Muscle layer of colon (tissue), 2 donors: ENCODE measurements around the gene ARMH1.
A peak's percentile ranks its signal among the peaks of the same experiment; 100 is the strongest.

ENCODE experiments used
- H3K27ac ChIP-seq: one replicate; pipeline ENCODE4 v1.7.0; 2013; ENCODE audit warnings: low read depth, mild to moderate bottlenecking, low read length, moderate library complexity
- H3K27me3 ChIP-seq, 2 donors: one replicate each; pipeline ENCODE4 v1.7.0; 2013; ENCODE audit warnings: low read length in 2 of 2, mild to moderate bottlenecking in 2 of 2; ENCODE audit not compliant: insufficient read depth in 2 of 2, control insufficient read depth in 1 of 2
- H3K36me3 ChIP-seq: one replicate; pipeline ENCODE4 v1.7.0; 2013; ENCODE audit warnings: mild to moderate bottlenecking, low read length; ENCODE audit not compliant: insufficient read depth
- H3K4me1 ChIP-seq: one replicate; pipeline ENCODE4 v1.7.0; 2013; ENCODE audit warnings: mild to moderate bottlenecking, low read length; ENCODE audit not compliant: insufficient read depth
- H3K4me3 ChIP-seq, 2 donors: one replicate each; pipeline ENCODE4 v1.7.0; 2013; ENCODE audit warnings: low read length in 2 of 2, low read depth in 1 of 2, mild to moderate bottlenecking in 1 of 2, moderate library complexity in 1 of 2
- H3K9ac ChIP-seq: one replicate; pipeline ENCODE4 v1.7.0; 2013; ENCODE audit warnings: low read length
- H3K9me3 ChIP-seq: one replicate; pipeline ENCODE4 v1.7.0; 2013; ENCODE audit warnings: mild to moderate bottlenecking, low read length
- donor health status: abdominal sarcoma.
- donor health status: Adenocarcinoma of cecum.

ARMH1 gene

DNA sequence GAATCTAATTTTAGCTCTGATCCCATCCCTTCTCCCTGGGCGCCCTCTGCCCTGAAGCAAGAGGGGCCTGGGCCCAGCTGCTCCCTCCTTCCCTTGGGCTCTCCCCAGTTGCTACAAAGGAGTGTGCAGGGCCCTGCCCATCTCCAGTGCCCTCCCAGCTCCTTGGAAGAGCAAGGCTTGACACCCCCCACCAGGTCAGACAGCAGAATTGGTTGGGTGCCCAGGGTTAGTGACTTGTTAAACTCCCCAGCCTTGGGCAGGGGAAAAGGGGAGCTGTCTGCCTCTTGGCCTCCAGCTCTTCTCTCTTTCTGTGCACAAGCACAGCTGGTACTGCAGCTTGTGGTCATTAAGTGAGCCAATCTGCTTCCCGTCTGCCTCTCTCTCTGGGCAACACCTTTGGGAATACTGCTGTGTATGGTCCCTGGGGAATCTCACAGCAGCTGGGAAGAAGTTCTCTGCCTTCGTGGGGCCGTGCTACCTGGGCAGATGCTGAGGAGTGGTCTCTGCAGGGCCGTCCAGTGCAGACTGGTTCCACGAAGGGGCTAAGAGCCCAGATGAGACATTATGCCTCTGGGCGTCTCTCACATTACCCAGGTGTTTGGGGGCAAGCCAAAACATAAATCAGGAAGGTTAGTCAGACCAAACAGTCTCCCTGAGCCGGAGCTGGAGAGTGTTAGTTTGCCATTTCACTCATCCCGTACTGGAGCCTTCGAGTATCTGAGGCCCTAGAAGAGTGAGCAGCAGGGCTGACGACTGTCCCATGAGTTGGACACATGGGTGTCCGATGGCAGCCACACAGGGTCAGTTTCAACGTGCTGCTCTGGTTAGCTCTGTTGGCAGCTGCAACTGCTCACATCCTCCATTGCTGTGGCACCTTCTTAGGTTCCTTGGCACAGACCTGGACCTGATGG, 37.6 kb upstream of the ARMH1 start:
- peaks cover 95% of the 10 kb centered on the region for H3K4me1 ChIP-seq
- H3K9me3 ChIP-seq = no peaks in the 10 kb centered on the region
- peaks cover 66% of the 10 kb centered on the region for H3K36me3 ChIP-seq
- no peak overlapping the region for H3K4me3 ChIP-seq
- H3K27me3 ChIP-seq = no peaks in the 10 kb centered on the region
- H3K9ac ChIP-seq = peak overlapping the region; percentile 11
- peak overlapping the region; percentile 82 for H3K27ac ChIP-seq

DNA sequence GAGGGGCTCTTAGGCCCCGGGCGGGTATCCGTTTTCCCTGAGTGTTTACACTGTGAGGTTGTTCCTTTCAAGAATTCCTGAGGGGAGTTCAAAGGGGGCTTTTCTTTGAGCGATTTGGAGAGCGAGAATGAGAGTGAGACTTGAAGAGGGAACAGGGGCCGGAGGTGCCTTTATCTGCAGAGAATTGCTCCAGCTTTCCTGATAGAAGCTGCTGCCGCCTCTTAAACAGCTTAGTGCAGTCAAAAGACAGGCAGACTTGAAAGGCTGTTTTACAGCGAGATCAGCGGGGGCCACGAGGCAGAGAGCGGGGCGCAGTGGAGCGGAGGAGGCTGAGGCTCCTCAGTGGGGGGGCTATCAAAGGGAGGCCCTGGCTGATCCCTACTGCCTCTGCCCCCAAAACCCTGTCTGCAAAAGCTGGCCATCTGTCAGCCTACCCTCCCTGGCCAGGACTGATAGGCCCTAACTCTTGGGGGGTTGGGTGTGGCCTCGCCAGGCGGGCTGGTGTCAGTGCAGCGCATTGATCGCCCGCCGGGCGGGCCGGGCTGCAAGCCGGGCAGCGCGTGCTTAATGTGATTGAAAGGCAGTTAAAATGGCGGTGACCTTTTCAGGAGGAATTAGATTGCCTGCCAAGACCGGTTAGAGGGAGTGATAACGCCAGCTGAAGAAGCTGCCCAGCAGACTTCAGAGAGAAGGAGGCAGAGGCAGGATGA, 36.7 kb upstream of the ARMH1 start:
- no peaks in the 10 kb centered on the region for H3K27me3 ChIP-seq
- H3K4me1 ChIP-seq = peaks cover 100% of the 10 kb centered on the region
- peak overlapping the region; percentile 82 for H3K27ac ChIP-seq
- no peaks in the 10 kb centered on the region for H3K9me3 ChIP-seq
- no peak overlapping the region for H3K9ac ChIP-seq
- H3K36me3 ChIP-seq = peaks cover 75% of the 10 kb centered on the region
- no peak overlapping the region for H3K4me3 ChIP-seq

- Histone ChIP-seq H3K9me3 (no peaks in the 10 kb centered on the region), H3K4me3 (no peak overlapping the region), H3K36me3 (peaks cover 64% of the 10 kb centered on the region), H3K9ac (no peak overlapping the region), H3K27ac (no peak overlapping the region), H3K4me1 (peaks cover 100% of the 10 kb centered on the region), H3K27me3 (no peaks in the 10 kb centered on the region)
Observed at GRCh38 chr1:44640200-44640853, 34.2 kb upstream of the ARMH1 start.

DNA sequence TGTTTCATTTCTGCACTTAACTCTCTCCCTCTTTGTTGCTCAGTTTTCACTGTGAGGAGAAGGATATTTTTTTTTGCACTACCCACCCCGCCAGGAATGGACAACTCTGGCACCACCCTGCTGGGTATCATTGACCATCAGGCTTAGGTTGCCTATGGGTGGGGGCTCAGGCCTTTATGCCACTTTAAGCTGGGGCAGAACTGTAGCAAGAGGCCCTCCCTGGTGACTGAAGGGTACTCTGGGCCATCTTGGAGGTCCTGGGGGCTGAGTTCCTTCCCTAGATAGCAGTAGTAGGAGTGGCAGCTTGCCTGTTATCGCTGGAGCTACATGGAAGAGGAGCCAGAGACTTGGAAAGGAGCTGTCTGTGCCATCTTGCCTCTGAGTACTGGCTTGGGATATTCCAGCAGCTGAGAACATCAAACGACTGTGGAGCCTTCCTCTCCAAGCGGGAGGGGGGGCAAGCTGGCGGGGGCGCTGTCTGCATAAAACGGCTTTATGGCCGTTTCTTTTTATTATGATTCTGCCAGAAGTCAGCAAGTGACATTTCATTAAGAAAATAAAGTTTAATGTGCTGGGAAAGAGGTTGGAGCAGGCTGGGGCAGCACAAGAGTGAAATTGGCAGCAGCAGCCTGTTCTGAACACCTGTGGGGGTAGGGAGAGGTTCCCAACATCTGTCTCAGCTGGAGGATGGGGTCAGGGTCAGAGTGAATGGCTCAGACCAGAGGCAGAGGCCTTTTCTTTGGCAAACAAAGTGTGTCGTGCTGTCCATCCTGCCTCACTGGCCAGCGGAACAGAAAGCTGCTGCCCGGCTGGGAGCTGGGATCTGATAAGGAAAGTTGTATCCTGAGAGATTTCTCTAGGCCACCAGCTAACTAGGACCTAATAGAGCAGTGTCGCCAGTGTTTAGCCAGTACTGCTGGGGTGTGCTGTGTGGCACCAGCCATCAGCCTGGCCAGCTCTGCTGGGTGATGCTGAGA, 33.1 kb upstream of the ARMH1 start:
- peak overlapping the region; percentile 94 for H3K27ac ChIP-seq
- H3K4me1 ChIP-seq = peaks cover 98% of the 10 kb centered on the region
- H3K27me3 ChIP-seq = no peaks in the 10 kb centered on the region
- no peak overlapping the region for H3K4me3 ChIP-seq
- H3K9me3 ChIP-seq = no peaks in the 10 kb centered on the region
- H3K36me3 ChIP-seq = peaks cover 54% of the 10 kb centered on the region
- H3K9ac ChIP-seq = peak overlapping the region; percentile 20

DNA sequence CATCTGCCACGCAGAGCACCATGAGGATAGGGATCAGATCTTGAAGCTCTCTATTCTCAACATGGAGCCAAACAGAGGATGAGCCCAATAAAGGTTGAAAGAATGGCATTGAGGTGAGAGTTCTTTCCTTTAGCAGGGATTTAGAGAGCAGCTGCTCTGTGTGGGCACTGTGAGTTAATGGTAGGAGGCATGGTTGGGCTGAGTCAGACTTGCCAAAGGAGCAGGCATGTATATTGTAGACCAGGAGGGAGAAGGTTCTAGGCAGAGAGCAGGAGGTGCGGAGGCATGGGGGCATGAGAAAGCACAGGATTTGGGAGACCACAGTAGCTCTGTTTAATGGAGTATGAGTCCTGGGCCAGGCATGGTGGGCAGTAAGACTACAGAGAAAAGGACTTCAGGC, 32.3 kb upstream of the ARMH1 start:
- H3K4me1 ChIP-seq = peaks cover 98% of the 10 kb centered on the region
- H3K36me3 ChIP-seq = peaks cover 56% of the 10 kb centered on the region
- H3K27ac ChIP-seq = peak overlapping the region; percentile 94
- peak overlapping the region; percentile 20 for H3K9ac ChIP-seq
- H3K4me3 ChIP-seq = no peak overlapping the region
- no peaks in the 10 kb centered on the region for H3K9me3 ChIP-seq
- H3K27me3 ChIP-seq = no peaks in the 10 kb centered on the region

DNA sequence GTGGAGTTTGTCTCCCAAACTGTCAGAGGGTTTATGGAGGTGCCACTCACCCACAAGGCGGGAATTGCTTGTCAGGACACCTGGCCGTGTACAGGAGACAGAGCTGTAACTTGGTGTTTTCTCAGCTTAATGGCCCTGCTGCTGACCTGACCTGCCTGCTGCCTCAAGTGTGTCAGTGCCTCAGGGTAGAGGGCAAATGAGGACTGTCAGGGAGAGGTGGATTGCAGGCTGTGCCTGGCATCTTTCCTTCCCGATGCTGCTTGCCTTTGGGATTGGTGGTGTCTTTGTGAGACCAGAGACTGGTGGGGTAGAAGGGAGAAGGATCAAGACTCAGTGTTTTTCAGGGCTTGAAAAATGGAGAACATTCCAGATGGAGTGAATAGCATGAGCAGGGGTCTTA, 31.6 kb upstream of the ARMH1 start:
- Histone ChIP-seq H3K9ac (peak overlapping the region; percentile 16), H3K27me3 (no peaks in the 10 kb centered on the region), H3K4me1 (peaks cover 98% of the 10 kb centered on the region), H3K9me3 (no peaks in the 10 kb centered on the region), H3K36me3 (peaks cover 57% of the 10 kb centered on the region), H3K27ac (peak overlapping the region; percentile 94), H3K4me3 (no peak overlapping the region)

- Histone ChIP-seq H3K9ac (no peak overlapping the region), H3K27ac (peak overlapping the region; percentile 94), H3K27me3 (no peaks in the 10 kb centered on the region), H3K9me3 (no peaks in the 10 kb centered on the region), H3K4me1 (peaks cover 89% of the 10 kb centered on the region), H3K4me3 (no peak overlapping the region), H3K36me3 (peaks cover 60% of the 10 kb centered on the region)
Observed at GRCh38 chr1:44643721-44644334, 30.7 kb upstream of the ARMH1 start.

DNA sequence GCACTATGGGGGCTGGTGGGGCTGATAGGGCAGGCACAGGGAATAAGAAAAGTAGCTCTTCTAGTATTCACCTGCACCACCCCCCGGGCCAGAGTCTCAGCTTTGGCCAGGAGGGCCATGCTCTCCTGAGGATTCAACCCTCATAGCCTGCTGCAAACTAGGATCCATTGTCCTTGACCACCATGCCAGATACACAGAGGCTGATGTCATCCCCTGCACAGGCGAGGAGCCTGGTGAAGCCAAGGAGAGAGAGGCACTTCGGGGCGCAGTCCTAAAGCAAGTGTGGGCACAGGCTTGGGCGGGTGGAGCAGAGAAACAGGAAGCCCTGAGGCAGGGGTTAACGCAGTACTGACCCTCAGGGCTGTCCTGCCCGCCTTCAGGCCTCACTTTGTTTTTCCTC, 29.7 kb upstream of the ARMH1 start:
- peak overlapping the region; percentile 94 for H3K27ac ChIP-seq
- no peaks in the 10 kb centered on the region for H3K27me3 ChIP-seq
- peak overlapping the region in 1 of 2 donors; percentile 28 for H3K4me3 ChIP-seq
- H3K9ac ChIP-seq = peak overlapping the region; percentile 25
- H3K4me1 ChIP-seq = peaks cover 86% of the 10 kb centered on the region
- H3K9me3 ChIP-seq = no peaks in the 10 kb centered on the region
- peaks cover 61% of the 10 kb centered on the region for H3K36me3 ChIP-seq

DNA sequence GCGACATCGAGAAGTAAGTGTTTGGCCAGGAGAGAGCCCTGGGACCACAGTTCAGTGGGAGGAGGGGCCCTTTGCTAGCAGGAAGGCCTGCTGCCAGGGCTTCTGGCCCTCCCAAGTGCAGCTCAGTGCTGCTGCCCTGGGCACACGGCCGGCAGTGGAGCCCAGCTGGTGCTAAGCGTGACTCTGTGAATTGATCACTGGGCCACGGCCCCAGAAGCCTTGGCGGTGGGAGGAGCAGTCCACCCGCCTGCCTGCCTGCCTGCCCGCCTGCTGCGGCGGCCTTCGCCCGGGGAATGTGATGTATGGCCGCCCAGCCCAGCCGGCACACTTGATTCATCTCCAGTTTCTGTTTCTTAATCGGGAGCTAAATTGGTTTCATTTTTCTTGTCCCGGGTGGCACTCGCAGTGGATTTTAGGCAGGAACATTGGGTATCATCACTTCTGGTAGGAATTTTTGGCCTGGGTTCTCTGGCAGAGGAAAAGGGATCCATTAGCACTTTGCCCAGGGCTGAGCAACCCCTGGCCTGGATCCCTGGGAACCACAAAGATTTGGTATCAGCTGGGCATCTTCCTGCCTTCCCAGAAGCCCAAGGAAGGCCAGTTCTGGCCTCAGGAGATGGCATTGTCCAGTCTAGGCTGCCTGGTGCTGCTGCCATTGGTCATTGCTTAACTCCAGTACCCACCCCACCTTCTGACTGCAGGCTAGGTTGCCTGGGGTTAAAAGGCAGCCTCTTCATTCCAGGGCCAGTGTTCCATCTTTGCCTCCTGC, 28.9 kb upstream of the ARMH1 start:
- no peaks in the 10 kb centered on the region for H3K9me3 ChIP-seq
- H3K27me3 ChIP-seq = no peaks in the 10 kb centered on the region
- H3K4me1 ChIP-seq = peaks cover 86% of the 10 kb centered on the region
- H3K9ac ChIP-seq = peak overlapping the region; percentile 25
- peak overlapping the region; percentile 13 to 45 for H3K4me3 ChIP-seq
- peak overlapping the region; percentile 94 for H3K27ac ChIP-seq
- peaks cover 59% of the 10 kb centered on the region for H3K36me3 ChIP-seq
